Measurements from ENCODE around the gene SPATA31C1. TPM values are rescaled to one million over a fixed set of nuclear protein-coding genes. Genes with fewer than 3 reads are reported as not detected.

The SPATA31C1 gene
- total RNA-seq, 1 experiment from 2014 or later: 0.15 TPM

GRCh38 chr9:87973122-87973521, 55.4 kb downstream of the SPATA31C1 start:
- Histone ChIP-seq H2BK5ac (ENCODE audit: insufficient read length, low read length) (no peak overlapping the region), H3K14ac (ENCODE audit: insufficient read depth, low read length) (no peak overlapping the region), H3K9ac (ENCODE audit: extremely low read depth, insufficient read length, low read length) (no peak overlapping the region), H3K56ac (ENCODE audit: insufficient read length, low read depth, low read length) (no peak overlapping the region), H3K23me2 (ENCODE audit: insufficient read length, low read depth, low read length, poor library complexity, severe bottlenecking) (peaks cover 3% of the 10 kb centered on the region), H3K27me3 (ENCODE audit: insufficient read depth, low read length) (no peaks in the 10 kb centered on the region), H3K18ac (ENCODE audit: insufficient read length, low read depth, low read length) (no peak overlapping the region), H3K4me2 (ENCODE audit: insufficient read depth, insufficient read length, low read length) (no peak overlapping the region), H4K8ac (replicated peaks; ENCODE audit: insufficient read length, low read depth, low read length) (no peak overlapping the region), H3K4me1 (ENCODE audit: insufficient read depth, low read length) (no peaks in the 10 kb centered on the region), H2BK12ac (ENCODE audit: insufficient read length, low read depth, low read length) (no peak overlapping the region), H2AK5ac (ENCODE audit: insufficient read length, low read length) (no peak overlapping the region), H3K4ac (ENCODE audit: low read depth, low read length) (no peak overlapping the region), H3K9me3 (ENCODE audit: control insufficient read depth, low read depth, low read length) (no peaks in the 10 kb centered on the region), H4K5ac (ENCODE audit: insufficient read length, low read depth, low read length) (no peak overlapping the region), H4K91ac (ENCODE audit: insufficient read length, low read depth, low read length) (no peak overlapping the region), H3T11ph (ENCODE audit: low read length) (no peak overlapping the region), H2BK20ac (ENCODE audit: low read depth, low read length, poor library complexity, severe bottlenecking) (no peak overlapping the region), H2AFZ (ENCODE audit: low read length) (no peak overlapping the region), H3K23ac (ENCODE audit: insufficient read length, low read depth, low read length) (no peak overlapping the region), H2BK120ac (ENCODE audit: low read depth, low read length, poor library complexity, severe bottlenecking) (no peak overlapping the region), H3K79me2 (ENCODE audit: insufficient read depth, low read length) (no peaks in the 10 kb centered on the region), H2BK15ac (ENCODE audit: low read depth, low read length) (no peak overlapping the region), H3K79me1 (ENCODE audit: insufficient read depth, low read depth, low read length, poor library complexity, severe bottlenecking) (no peaks in the 10 kb centered on the region), H4K20me1 (ENCODE audit: control insufficient read depth, insufficient read depth, insufficient read length) (no peaks in the 10 kb centered on the region), H3K27ac (ENCODE audit: insufficient read length, low read depth, low read length) (no peak overlapping the region)
- Mint-ChIP-seq H3K4me3 (peak overlapping the region; percentile 94 to 95), H3K27ac (no peak overlapping the region), H3K9me3 (no peaks in the 10 kb centered on the region), H3K27me3 (ENCODE audit: low read depth) (peaks cover 23% of the 10 kb centered on the region), H3K4me1 (peaks cover 4 to 9% of the 10 kb centered on the region in 2 experiments), H3K36me3 (ENCODE audit: insufficient read depth in 1 of 3, low read depth in 3 of 3) (peaks cover 0 to 6% (median 0%) of the 10 kb centered on the region in 3 experiments; a peak in 1 of 7 replicates)
- no CpG with 5 or more reads among the region's 5 CpGs for WGBS (ENCODE audit: extremely low coverage, insufficient read length, low lambda C conversion rate)
- DNase-seq: no peak
- no peak for TF ChIP-seq CTCF (conservative IDR thresholded peaks at IDR 0.05)

Other genes with a start within 250 kb of the SPATA31C1 start
- 28.9 and 33.4 TPM in 2 replicates for gene CTSL, start 191.8 kb upstream of the SPATA31C1 start, total RNA-seq (2021)
- gene SPATA31E1, start 35.1 kb upstream of the SPATA31C1 start, total RNA-seq (2021): 0.07 and 0.09 TPM in 2 replicates
- gene CDK20, start 56.6 kb downstream of the SPATA31C1 start, total RNA-seq (2021): 3.1 and 3.6 TPM in 2 replicates
- gene SPATA31C2, start 220.5 kb downstream of the SPATA31C1 start, total RNA-seq (2021): 0.15 and 0.20 TPM in 2 replicates

Data from H9 (cell line).